HepG2 (cell line): Measurements from ENCODE around the gene RBM23. TPM values are rescaled to one million over a fixed set of nuclear protein-coding genes. Genes with fewer than 3 reads are reported as not detected.

Experiments
- ARID4A ChIP-seq: sonication (generic); formaldehyde crosslinking; IDR thresholded peaks from 2 replicates; pipeline ENCODE4 v1.5.0; 2020; ENCODE audit warnings: mild to moderate bottlenecking, missing genetic modification reagents, borderline replicate concordance
- ATF1 ChIP-seq: IDR thresholded peaks from 2 replicates; pipeline ENCODE4 v1.6.1; 2016; ENCODE audit warnings: mild to moderate bottlenecking, control low read depth
- CENPX ChIP-seq: sonication (generic); formaldehyde crosslinking; IDR thresholded peaks from 2 replicates; pipeline ENCODE4 v1.9.0; 2021; ENCODE audit warnings: mild to moderate bottlenecking, missing genetic modification reagents, moderate library complexity
- CSRNP2 ChIP-seq: sonication (generic); formaldehyde crosslinking; conservative IDR thresholded peaks from 2 replicates; pipeline ENCODE4 v1.8.0; 2022; ENCODE audit warnings: low read depth, missing genetic modification reagents
- EZH2 ChIP-seq: conservative IDR thresholded peaks from 2 replicates; pipeline ENCODE4 v1.6.1; 2012; ENCODE audit warnings: mild to moderate bottlenecking, low read depth, low read length, moderate library complexity
- FOSL2 ChIP-seq: sonication (generic); formaldehyde crosslinking; IDR thresholded peaks from 2 replicates; pipeline ENCODE4 v1.4.0; 2020; ENCODE audit warnings: missing genetic modification reagents
- MAX ChIP-seq: IDR thresholded peaks from 2 replicates; pipeline ENCODE4 v1.6.1; 2012; ENCODE audit warnings: inconsistent platforms
- MXD3 ChIP-seq: IDR thresholded peaks from 2 replicates; pipeline ENCODE4 v1.6.1; 2016; ENCODE audit warnings: mild to moderate bottlenecking, missing biosample characterization, missing genetic modification reagents
- NAIF1 ChIP-seq: sonication (generic); formaldehyde crosslinking; IDR thresholded peaks from 2 replicates; pipeline ENCODE4 v1.5.0; 2020; ENCODE audit warnings: mild to moderate bottlenecking, missing genetic modification reagents, borderline replicate concordance
- NCOA5 ChIP-seq: sonication (generic); formaldehyde crosslinking; IDR thresholded peaks from 2 replicates; pipeline ENCODE4 v1.4.0; 2020; ENCODE audit warnings: missing genetic modification reagents
- PHB2 ChIP-seq: fragments of 450-650 bp; IDR thresholded peaks from 2 replicates; pipeline ENCODE4 v1.6.1; 2018; ENCODE audit not compliant: partially characterized antibody
- PLRG1 ChIP-seq: fragments of 450-650 bp; conservative IDR thresholded peaks from 2 replicates; pipeline ENCODE4 v1.6.1; 2016
- RFXANK ChIP-seq: IDR thresholded peaks from 2 replicates; pipeline ENCODE4 v1.6.1; 2016
- RXRA ChIP-seq: sonication (generic); formaldehyde crosslinking; IDR thresholded peaks from 2 replicates; pipeline ENCODE4 v1.5.1; 2020; ENCODE audit warnings: missing genetic modification reagents
- ZBTB2 ChIP-seq: sonication (generic); formaldehyde crosslinking; IDR thresholded peaks from 2 replicates; pipeline ENCODE4 v1.8.0; 2022; ENCODE audit warnings: low read depth, missing genetic modification reagents
- ZBTB20 ChIP-seq: sonication (generic); formaldehyde crosslinking; IDR thresholded peaks from 2 replicates; pipeline ENCODE4 v1.8.1; 2023; ENCODE audit warnings: missing genetic modification reagents, low read depth, mild to moderate bottlenecking, borderline replicate concordance
- ZNF557 ChIP-seq: sonication (generic); formaldehyde crosslinking; IDR thresholded peaks from 2 replicates; pipeline ENCODE4 v1.4.0; 2020; ENCODE audit warnings: missing genetic modification reagents
- ZNF609 ChIP-seq: sonication (generic); formaldehyde crosslinking; IDR thresholded peaks from 2 replicates; pipeline ENCODE4 v1.4.0; 2020; ENCODE audit warnings: mild to moderate bottlenecking, missing genetic modification reagents, borderline replicate concordance
- polyA plus RNA-seq, 8 experiments: library from polyadenylated mRNA; depleted of rRNA in 3 of 8; stranded (reverse) in 7 of 8; unstranded in 1 of 8; fragments of >200 nt; fragmentation: Illumina TruSeq in 4 of 8; extraction: Trizol in 4 of 8; gene quantifications; 2 replicates each; pipeline versions ENCODE4 v1.2.1 to v1.2.3, GENCODE V29; 2011 to 2016; ENCODE audit warnings: low read depth in 4 of 8, missing spikeins in 1 of 8, mixed read lengths in 1 of 8; ENCODE audit not compliant: insufficient read depth in 1 of 8
- total RNA-seq, 5 experiments: library from RNA; depleted of rRNA; stranded (reverse); fragments of >200 nt; fragmentation: Illumina TruSeq; extraction: Trizol; gene quantifications; 2 replicates each; pipeline ENCODE4 v1.2.3, GENCODE V29; 2016; ENCODE audit warnings: low read depth in 1 of 5

Gene RBM23
- total and polyA plus RNA-seq, 2 of the 13 experiments (the other 11 are each of a cell fraction or from before 2014, with no cell fraction given), result 1.5 to 2.1 TPM

- no peak for TF ChIP-seq RXRA
- TF ChIP-seq RFXANK (CRISPR knock-in tag), result no peak
- no peak for TF ChIP-seq PHB2
- TF ChIP-seq MXD3 (CRISPR knock-in tag), result no peak
- 0 out of 2 replicates have a peak, but pooled peaks have one; percentile 23 for TF ChIP-seq ZBTB20 (CRISPR knock-in tag)
- TF ChIP-seq ZNF557 (CRISPR knock-in tag), result no peak
- TF ChIP-seq CSRNP2 (CRISPR knock-in tag), result no peak
- no peak for TF ChIP-seq CENPX
- TF ChIP-seq NCOA5, result no peak
- TF ChIP-seq ZNF609 (CRISPR knock-in tag), result no peak
- no peak for TF ChIP-seq MAX
- TF ChIP-seq ZBTB2 (CRISPR knock-in tag), result no peak
- no peak for TF ChIP-seq NAIF1
- no peak for TF ChIP-seq EZH2
- peak; percentile 26 for TF ChIP-seq FOSL2 (CRISPR knock-in tag)
- no peak for TF ChIP-seq PLRG1
- TF ChIP-seq ARID4A (CRISPR knock-in tag), result 0 out of 2 replicates have a peak, but pooled peaks have one; percentile 3
- no peak for TF ChIP-seq ATF1 (CRISPR knock-in tag)
Measured at GRCh38 chr14:22966783-22967269, 47.9 kb upstream of the RBM23 start (continued).
